ENCODE measurements around the gene PPP1R13L.

The PPP1R13L gene

GRCh38 chr19:45404557-45405434 is at the start of gene PPP1R13L:
PPP1R13L (minus strand) TSS chr19:45405069; CDS start chr19:45398318, 6,751 bp downstream.
- no peak for TF ChIP-seq CTCF (conservative IDR thresholded peaks at IDR 0.05; ENCODE audit: low read length)
- DNase-seq (ENCODE audit: low read depth), result peak; percentile 82
- H3K4me3 ChIP-seq (ENCODE audit: low read length), result peak within 1 kb of the TSS; percentile 90

GRCh38 chr19:45451850-45452387 is 47.0 kb upstream of the PPP1R13L start:
- DNase-seq (ENCODE audit: low read depth), result no peak
- no peak for TF ChIP-seq CTCF (conservative IDR thresholded peaks at IDR 0.05; ENCODE audit: low read length)
- peak overlapping the region; percentile 84 for H3K4me3 ChIP-seq (ENCODE audit: low read length)

GRCh38 chr19:45451131-45451849 is 46.4 kb upstream of the PPP1R13L start:
- peak; percentile 88 for DNase-seq (ENCODE audit: low read depth)
- TF ChIP-seq CTCF (conservative IDR thresholded peaks at IDR 0.05; ENCODE audit: low read length), result no peak
- peak overlapping the region; percentile 84 for H3K4me3 ChIP-seq (ENCODE audit: low read length)

GRCh38 chr19:45450012-45450333 is 45.1 kb upstream of the PPP1R13L start:
- no peak for DNase-seq (ENCODE audit: low read depth)
- peak overlapping the region; percentile 64 for H3K4me3 ChIP-seq (ENCODE audit: low read length)
- no peak for TF ChIP-seq CTCF (conservative IDR thresholded peaks at IDR 0.05; ENCODE audit: low read length)

GRCh38 chr19:45448887-45449299 is 44.0 kb upstream of the PPP1R13L start:
- no peak for TF ChIP-seq CTCF (conservative IDR thresholded peaks at IDR 0.05; ENCODE audit: low read length)
- H3K4me3 ChIP-seq (ENCODE audit: low read length), result no peak overlapping the region
- DNase-seq (ENCODE audit: low read depth), result peak; percentile 28

GRCh38 chr19:45448425-45448756 is 43.5 kb upstream of the PPP1R13L start:
- no peak overlapping the region for H3K4me3 ChIP-seq (ENCODE audit: low read length)
- DNase-seq (ENCODE audit: low read depth), result no peak
- TF ChIP-seq CTCF (conservative IDR thresholded peaks at IDR 0.05; ENCODE audit: low read length), result no peak

All from AG10803 (cell line).